ENCODE data around the gene MAML2.

The MAML2 gene

DNA sequence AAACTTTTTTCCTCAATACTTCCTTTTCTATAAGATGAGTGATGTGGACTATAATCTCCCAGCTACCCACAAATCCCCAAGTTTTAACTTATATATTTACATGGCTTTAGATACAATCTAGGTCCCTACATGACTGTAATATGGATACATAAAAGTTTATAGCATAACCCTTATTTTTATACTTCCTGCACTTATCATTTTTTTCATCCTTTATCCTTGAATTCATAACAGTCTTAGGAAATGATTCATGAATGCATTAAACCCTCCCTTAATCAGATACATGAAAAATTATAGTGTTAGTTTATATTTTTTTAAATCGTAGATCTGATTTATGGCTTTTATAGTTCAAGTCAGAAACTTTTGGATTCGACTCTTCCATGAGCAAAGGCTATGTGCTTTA is 195.8 kb downstream of the MAML2 start:
- no peak for DNase-seq

- DNase-seq = no peak
These were observed 196.2 kb downstream of the MAML2 start for GRCh38 chr11:96146765-96147164.

DNA sequence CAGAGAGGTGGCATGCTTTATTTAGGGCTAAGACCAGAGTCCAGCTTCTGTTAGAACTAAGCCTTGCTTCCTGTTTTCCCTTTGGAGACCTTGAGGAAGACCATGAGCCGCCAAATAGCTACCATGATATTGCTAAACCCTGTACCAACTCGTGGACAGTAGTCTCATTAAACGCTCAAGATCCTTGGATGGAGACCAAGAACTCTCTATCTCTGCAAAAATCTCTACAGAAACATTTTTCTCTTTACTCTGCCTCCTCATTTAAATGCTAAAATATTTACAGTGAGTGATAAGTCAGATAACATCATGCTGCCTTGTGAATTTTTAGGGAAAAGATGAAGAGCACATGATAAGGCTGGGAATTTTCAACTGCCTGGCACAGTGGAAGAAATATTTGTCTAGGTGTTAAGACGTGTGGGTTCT is 197.8 kb downstream of the MAML2 start:
- no peak for DNase-seq

DNA sequence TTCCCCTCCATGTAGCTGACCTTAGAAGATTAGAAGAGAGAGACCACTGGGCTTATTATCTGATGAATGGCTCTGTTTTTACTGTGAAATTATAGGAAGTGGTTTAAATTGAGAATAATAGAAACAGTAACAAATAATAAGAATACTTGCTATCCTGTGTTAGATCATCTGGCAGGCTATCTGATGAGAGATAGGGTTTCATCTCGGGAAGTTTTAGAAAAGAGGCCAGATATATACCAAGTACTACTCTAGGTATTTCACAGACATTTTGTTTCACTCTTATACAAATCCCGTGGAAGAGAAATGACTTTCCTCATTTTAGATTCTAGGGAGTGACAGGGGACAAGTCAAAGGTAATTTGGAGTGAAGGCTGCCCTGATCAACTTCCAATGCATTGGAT is 198.4 kb downstream of the MAML2 start:
- DNase-seq = peak; percentile 13

DNA sequence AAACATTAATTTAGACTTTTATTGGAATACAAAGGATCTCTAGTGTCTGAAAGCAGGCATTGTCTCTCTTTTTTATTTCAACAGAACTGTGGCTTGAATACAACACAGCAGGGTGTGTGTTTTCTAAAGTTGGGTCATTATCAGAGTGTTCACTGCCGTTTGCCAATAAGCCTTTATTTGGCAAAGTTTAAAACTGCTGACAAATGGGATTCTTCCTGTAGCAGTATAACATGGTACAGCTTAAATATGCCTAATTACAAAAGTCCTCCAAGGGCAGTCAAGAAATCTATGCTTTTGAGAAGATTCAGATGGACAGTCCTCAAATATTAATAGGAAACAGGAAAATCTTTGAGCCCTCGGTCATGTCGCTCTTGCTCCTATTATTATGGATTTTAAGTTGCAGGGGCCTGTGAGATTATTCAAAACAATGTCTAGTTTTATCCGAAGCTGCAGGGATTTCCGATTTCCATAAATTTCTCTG is 199.9 kb downstream of the MAML2 start:
- no peak for DNase-seq

DNA sequence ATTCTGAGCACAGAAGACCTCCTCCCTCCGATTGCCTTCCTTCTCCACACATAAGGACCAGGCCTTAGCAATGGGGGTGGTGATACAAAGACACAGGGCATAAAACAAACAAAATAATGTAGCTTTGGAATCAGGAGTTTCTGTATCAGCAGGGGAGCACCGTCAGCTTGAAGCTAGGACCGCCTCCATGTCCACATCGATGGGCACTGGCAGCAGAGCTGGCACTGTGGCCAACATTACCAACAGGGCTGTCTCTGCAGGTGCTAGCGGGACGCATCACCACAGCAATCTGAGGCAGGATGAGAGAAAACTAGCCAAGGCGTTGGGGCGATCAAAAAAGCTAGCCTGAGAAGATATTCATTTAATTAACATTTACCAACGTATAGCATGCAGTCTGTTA is 201.4 kb downstream of the MAML2 start:
- DNase-seq = no peak

DNA sequence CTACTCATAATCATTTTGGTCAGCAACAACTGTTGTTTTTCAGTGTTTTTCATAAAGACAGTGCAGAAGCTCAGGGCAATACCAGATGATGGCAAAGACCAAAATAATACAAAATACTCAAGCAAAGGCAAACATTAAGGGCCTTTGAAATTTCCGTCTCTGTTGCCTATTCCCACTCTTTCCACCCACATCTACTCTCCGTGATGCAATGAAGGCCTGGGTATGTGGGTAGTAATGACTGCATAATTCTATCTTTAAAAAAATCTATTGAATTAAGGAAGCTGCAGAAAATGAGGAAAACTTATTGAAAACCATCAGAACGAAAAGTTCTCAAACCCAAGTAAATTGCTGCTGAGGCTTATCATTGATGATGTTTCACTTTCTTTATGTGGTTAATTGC is 203.3 kb downstream of the MAML2 start:
- no peak for DNase-seq

- no peak for DNase-seq
These were observed 205.6 kb downstream of the MAML2 start for GRCh38 chr11:96137373-96137772.

DNA sequence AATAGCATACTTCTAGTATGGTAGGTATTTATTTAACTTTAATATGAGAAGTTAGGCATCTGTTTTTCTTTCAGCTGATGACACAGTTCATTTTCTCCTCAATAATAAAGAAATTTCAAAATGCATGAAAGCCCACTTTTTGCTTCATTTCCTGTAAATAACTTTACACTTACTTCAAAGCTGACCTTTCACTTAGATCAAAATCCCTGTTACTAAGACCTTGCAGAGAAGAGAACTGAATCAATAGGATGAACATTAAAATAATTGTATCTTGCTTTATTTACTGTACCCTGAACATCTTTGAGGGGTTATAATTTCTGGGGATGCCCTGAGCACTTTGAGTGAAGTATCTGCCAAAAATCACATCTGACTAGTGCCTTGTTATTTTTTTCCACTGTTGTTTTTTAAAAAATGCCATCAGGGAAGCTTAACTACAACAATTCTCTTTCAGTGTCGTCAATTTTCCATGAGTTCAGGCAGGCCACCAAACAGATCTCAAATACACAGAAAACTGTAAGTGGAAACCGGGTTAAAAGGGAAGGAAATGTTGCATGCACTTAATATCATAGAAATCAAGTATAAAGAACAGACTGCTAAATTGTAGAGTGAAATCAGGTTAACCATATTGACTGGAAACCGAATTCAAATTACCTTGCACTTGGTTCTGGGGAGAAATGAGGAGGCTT is 206.2 kb downstream of the MAML2 start:
- no peak for DNase-seq

GRCh38 chr11:96134602-96135001 is 208.4 kb downstream of the MAML2 start:
- peak; percentile 64 for DNase-seq

DNA sequence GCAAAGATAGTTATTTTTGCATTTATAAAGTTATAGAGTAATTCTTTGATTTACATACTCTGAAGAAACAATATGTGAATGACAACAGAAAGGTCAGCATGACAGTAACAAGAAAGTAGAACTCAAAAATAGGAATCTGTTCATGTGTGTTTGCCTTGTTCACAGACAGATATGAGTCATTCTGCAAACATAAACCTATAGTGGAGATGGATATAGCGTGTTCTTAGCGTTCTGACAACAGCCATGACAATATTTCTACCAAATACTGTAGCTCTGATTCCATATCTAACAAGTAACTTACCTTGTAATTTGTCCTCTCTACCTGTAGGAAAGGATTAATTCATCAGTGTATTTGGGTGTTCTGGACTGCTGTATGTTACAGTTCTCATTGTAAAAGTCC is 210.6 kb downstream of the MAML2 start:
- no peak for DNase-seq

- no peak for DNase-seq
These were observed 212.9 kb downstream of the MAML2 start for GRCh38 chr11:96130061-96130620.

- DNase-seq = no peak
These were observed 215.4 kb downstream of the MAML2 start for GRCh38 chr11:96127596-96127959.

- no peak for DNase-seq
These were observed 215.9 kb downstream of the MAML2 start for GRCh38 chr11:96126917-96127595.

- DNase-seq = no peak
These were observed 217.6 kb downstream of the MAML2 start for GRCh38 chr11:96125400-96125799.

DNA sequence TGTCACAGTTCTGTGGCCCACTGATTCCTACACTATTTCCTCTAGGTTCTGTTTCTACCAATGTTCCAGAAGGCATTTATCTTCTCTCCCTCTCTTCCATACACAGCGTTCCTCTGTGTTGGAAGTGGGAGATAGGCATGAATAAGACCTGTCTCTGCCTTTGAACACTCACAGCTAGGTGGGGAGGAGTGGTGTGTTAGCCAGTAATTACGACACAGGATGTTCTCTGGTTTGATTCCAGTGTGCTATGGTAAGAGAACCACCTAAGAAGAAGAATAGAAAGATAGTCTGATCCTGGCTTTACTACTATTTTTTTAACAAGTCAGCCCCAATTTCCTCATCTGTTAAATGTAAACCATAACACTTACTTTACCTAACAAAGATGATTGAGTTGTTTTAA is 218.8 kb downstream of the MAML2 start:
- no peak for DNase-seq

GRCh38 chr11:96123301-96123700 is 219.7 kb downstream of the MAML2 start:
- no peak for DNase-seq

GRCh38 chr11:96122601-96123074 is 220.4 kb downstream of the MAML2 start:
- DNase-seq = no peak

DNA sequence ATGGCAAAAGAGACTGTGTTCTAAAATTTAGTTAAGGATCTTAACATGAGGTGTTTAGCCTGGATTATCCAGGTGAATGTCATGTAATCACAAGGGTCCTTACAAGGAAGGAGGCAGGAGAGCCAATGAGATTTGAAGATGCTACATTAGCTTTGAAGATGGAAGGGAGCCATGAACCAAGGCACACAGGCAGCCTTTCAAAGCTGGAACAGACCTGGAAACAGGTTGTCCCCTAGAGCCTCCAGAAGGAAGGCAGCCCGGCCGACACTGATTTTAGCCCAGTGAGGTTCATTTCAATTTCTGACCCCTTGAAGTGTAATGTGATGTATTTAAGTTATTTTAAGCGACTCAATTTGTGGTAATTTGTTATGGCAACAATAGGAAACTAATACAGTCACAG is 223.8 kb downstream of the MAML2 start:
- no peak for DNase-seq

- DNase-seq = no peak
These were observed 226.6 kb downstream of the MAML2 start for GRCh38 chr11:96116376-96116775.

DNA sequence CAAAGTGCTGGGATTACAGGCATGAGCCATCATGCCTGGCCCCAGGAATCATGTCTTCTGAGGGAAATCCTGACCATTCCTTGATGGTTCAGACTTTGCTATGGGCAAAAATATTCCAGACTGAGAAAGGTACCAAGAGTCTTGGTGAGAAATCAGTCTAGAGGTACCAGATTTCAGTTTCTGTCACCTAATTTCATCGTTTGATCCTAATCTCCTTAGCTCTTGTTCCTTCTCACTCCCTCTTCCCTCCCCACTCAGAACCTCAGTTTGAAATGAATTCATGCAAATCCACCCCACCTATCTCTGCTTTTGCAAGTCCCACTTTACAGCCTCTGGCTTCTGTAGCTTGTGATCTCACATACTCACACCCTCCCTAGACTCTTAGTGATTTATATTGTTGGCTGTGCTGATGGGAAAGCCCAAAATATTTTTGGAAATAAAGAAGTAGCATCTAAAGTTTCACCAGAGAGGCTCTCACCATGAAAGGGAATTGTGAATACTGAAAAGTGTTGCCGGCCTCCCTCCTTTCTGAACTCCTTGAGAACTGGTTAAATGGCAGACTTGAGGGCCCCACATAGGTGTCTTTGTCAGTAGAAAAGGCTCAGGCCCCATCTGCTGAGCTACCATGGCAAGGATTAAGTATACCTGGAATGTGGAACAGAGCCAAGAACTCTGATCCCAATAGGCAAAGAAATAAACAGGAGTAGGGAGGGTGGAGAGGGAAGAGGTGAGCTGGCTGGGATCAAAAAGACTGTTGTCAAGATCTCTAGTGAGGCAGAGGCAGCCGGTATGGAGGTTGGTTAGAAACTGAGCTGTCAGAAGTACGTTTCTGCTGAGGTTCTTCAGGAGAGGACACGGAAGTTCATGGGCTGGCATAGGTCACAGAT is 228.6 kb downstream of the MAML2 start:
- no peak for DNase-seq

DNA sequence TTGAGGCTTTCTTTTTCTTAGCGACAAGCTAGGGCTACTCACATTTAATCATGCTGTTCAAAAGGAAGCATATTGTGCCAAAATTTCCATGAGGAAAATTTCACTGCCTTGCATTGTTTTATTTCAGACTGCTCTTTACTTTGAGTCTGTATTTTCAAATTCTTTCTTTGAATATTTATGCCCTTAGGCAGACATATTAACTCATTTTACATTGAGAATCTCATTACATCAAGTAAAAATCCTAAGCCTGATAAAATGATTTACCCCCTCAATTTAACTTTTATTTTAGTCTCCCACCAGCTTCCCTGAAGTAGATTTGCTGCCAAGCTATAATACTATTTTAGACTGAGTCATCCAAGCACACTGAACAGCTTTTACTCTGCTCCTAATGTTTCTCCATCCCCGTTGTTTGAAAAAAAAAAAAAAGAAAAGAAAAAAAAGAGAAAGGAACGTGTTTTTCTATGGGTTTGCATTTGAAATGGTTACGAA is 229.8 kb downstream of the MAML2 start:
- no peak for DNase-seq

Measured in hematopoietic multipotent progenitor cell treated with erythropoietin and hydrocortisone succinate and interleukin-3 and kit ligand, for 4 days (in vitro differentiated cells).